Spinal cord (tissue), 4 donors: ENCODE data around the gene VPS72. TPM values are rescaled to one million over a fixed set of nuclear protein-coding genes. Genes with fewer than 3 reads are reported as not detected.

ENCODE experiments used
- polyA plus RNA-seq, 2 donors: library from polyadenylated mRNA; unstranded; fragments of 120-200 nt; gene quantifications; one replicate each; pipeline ENCODE4 v1.2.1, GENCODE V29; 2013; ENCODE audit not compliant: insufficient read length in 2 of 2
- total RNA-seq, 2 donors: library from RNA; depleted of rRNA in 1 of 2; stranded (reverse); fragments of 120-200 nt in 1 of 2; fragments of >200 nt in 1 of 2; gene quantifications; one replicate each; pipeline versions ENCODE4 v1.2.3 to v1.2.4, GENCODE V29; 2013 to 2014

VPS72 gene
- total and polyA plus RNA-seq, 4 donors: 38.6 to 93.0 (median 79.7) TPM

Other genes with a start within 250 kb of the VPS72 start
- gene CERS2, start 215.4 kb downstream of the VPS72 start, total RNA-seq: 100 to 1,000 TPM; 116 to 224 TPM
- 100 to 1,000 TPM; 163 to 176 TPM for gene CERS2, start 215.4 kb downstream of the VPS72 start, polyA plus RNA-seq
- 1 to 10 TPM in 1 of 2 donors, under 1 TPM in 1; 0.50 to 2.6 TPM for gene ANXA9, start 207.9 kb downstream of the VPS72 start, total RNA-seq
- 1 to 10 TPM; 5.4 to 8.3 TPM for gene ANXA9, start 207.9 kb downstream of the VPS72 start, polyA plus RNA-seq
- gene MINDY1, start 183.3 kb downstream of the VPS72 start, total RNA-seq: 10 to 100 TPM; 21.9 to 48.1 TPM
- 10 to 100 TPM; 38.2 to 47.5 TPM for gene MINDY1, start 183.3 kb downstream of the VPS72 start, polyA plus RNA-seq
- gene PRUNE1, start 181.7 kb downstream of the VPS72 start, total RNA-seq: 10 to 100 TPM; 18.9 to 29.0 TPM
- 10 to 100 TPM; 37.5 to 39.4 TPM for gene PRUNE1, start 181.7 kb downstream of the VPS72 start, polyA plus RNA-seq
- gene BNIPL, start 153.6 kb downstream of the VPS72 start, total RNA-seq: under 1 TPM; 0.20 to 0.83 TPM
- under 1 TPM; 0.73 to 0.93 TPM for gene BNIPL, start 153.6 kb downstream of the VPS72 start, polyA plus RNA-seq
- gene C1orf56, start 142.4 kb downstream of the VPS72 start, total RNA-seq: 10 to 100 TPM in 1 of 2 donors, 1 to 10 TPM in 1; 4.1 to 11.0 TPM
- 10 to 100 TPM; 13.7 to 16.9 TPM for gene C1orf56, start 142.4 kb downstream of the VPS72 start, polyA plus RNA-seq
- 10 to 100 TPM; 59.0 to 73.8 TPM for gene CDC42SE1, start 130.6 kb downstream of the VPS72 start, total RNA-seq
- 10 to 100 TPM; 86.3 to 89.8 TPM for gene CDC42SE1, start 130.6 kb downstream of the VPS72 start, polyA plus RNA-seq
- gene MLLT11, start 129.8 kb downstream of the VPS72 start, total RNA-seq: 10 to 100 TPM; 34.2 to 54.3 TPM
- gene MLLT11, start 129.8 kb downstream of the VPS72 start, polyA plus RNA-seq: 100 to 1,000 TPM; 182 to 203 TPM
- gene GABPB2, start 119.4 kb downstream of the VPS72 start, total RNA-seq: 10 to 100 TPM; 18.0 to 18.1 TPM
- 1 to 10 TPM; 6.2 to 9.3 TPM for gene GABPB2, start 119.4 kb downstream of the VPS72 start, polyA plus RNA-seq
- 10 to 100 TPM; 10.2 to 16.4 TPM for gene SEMA6C, start 43.6 kb downstream of the VPS72 start, total RNA-seq
- gene SEMA6C, start 43.6 kb downstream of the VPS72 start, polyA plus RNA-seq: 10 to 100 TPM; 34.6 to 47.8 TPM
- 1 to 10 TPM; 4.5 to 5.5 TPM for gene TNFAIP8L2, start 33.5 kb downstream of the VPS72 start, total RNA-seq
- 1 to 10 TPM; 3.2 to 3.9 TPM for gene TNFAIP8L2, start 33.5 kb downstream of the VPS72 start, polyA plus RNA-seq
- gene LYSMD1, start 24.3 kb downstream of the VPS72 start, total RNA-seq: 10 to 100 TPM; 12.9 to 19.1 TPM
- gene LYSMD1, start 24.3 kb downstream of the VPS72 start, polyA plus RNA-seq: 10 to 100 TPM; 17.9 to 18.7 TPM
- 10 to 100 TPM; 26.1 to 59.3 TPM for gene SCNM1, start 24.1 kb downstream of the VPS72 start, total RNA-seq
- 10 to 100 TPM; 54.8 to 55.8 TPM for gene SCNM1, start 24.1 kb downstream of the VPS72 start, polyA plus RNA-seq
- not detected for gene TMOD4, start 14.2 kb downstream of the VPS72 start, total RNA-seq
- 1 to 10 TPM in 1 of 2 donors, not detected in 1; 1.2 TPM for gene TMOD4, start 14.2 kb downstream of the VPS72 start, polyA plus RNA-seq
- gene PIP5K1A, start 8.4 kb upstream of the VPS72 start, total RNA-seq: 10 to 100 TPM; 44.0 to 59.3 TPM
- gene PIP5K1A, start 8.4 kb upstream of the VPS72 start, polyA plus RNA-seq: 10 to 100 TPM; 34.9 to 50.9 TPM
- 100 to 1,000 TPM; 108 to 211 TPM for gene PSMD4, start 64.5 kb upstream of the VPS72 start, total RNA-seq
- gene PSMD4, start 64.5 kb upstream of the VPS72 start, polyA plus RNA-seq: 100 to 1,000 TPM; 178 to 181 TPM
- 10 to 100 TPM in 1 of 2 donors, 1 to 10 TPM in 1; 9.6 to 14.1 TPM for gene ZNF687, start 92.1 kb upstream of the VPS72 start, total RNA-seq
- 10 to 100 TPM; 19.8 to 24.9 TPM for gene ZNF687, start 92.1 kb upstream of the VPS72 start, polyA plus RNA-seq
- gene PI4KB, start 137.2 kb upstream of the VPS72 start, total RNA-seq: 10 to 100 TPM; 37.9 to 49.6 TPM
- gene PI4KB, start 137.2 kb upstream of the VPS72 start, polyA plus RNA-seq: 10 to 100 TPM; 70.3 to 79.0 TPM
- gene RFX5, start 157.1 kb upstream of the VPS72 start, total RNA-seq: 10 to 100 TPM; 36.9 to 53.1 TPM
- 10 to 100 TPM; 38.0 to 45.5 TPM for gene RFX5, start 157.1 kb upstream of the VPS72 start, polyA plus RNA-seq
- 100 to 1,000 TPM in 1 of 2 donors, 10 to 100 TPM in 1; 36.2 to 147 TPM for gene SELENBP1, start 182.5 kb upstream of the VPS72 start, total RNA-seq
- 10 to 100 TPM; 13.6 to 40.5 TPM for gene SELENBP1, start 182.5 kb upstream of the VPS72 start, polyA plus RNA-seq
- gene PSMB4, start 209.4 kb upstream of the VPS72 start, total RNA-seq: 100 to 1,000 TPM; 247 to 298 TPM
- 100 to 1,000 TPM; 274 to 285 TPM for gene PSMB4, start 209.4 kb upstream of the VPS72 start, polyA plus RNA-seq